ENCODE data around the gene PRKACG. TPM values are rescaled to one million over a fixed set of nuclear protein-coding genes. Genes with fewer than 3 reads are reported as not detected.

PRKACG gene
- total and polyA plus RNA-seq, 5 donors from 2014 or later, result not detected

GRCh38 chr9:69047371-69047770 lies 33.5 kb upstream of the PRKACG start:
- peaks cover 22% of the 10 kb centered on the region for H3K36me3 ChIP-seq (ENCODE audit: control insufficient read depth, insufficient read depth, low read length)
- H3K27me3 Mint-ChIP-seq, result no peaks in the 10 kb centered on the region
- no peaks in the 10 kb centered on the region for H3K27me3 ChIP-seq (ENCODE audit: control insufficient read depth, insufficient read depth, low read length)
- H3K4me1 ChIP-seq (ENCODE audit: control insufficient read depth, insufficient read depth, low read length, poor library complexity, severe bottlenecking), result no peaks in the 10 kb centered on the region
- DNase-seq (no peak), ATAC-seq (ENCODE audit: low read depth in 2 of 2) (no peak)
- H3K4me3 ChIP-seq (ENCODE audit: low read depth, low read length), result no peak overlapping the region
- H3K36me3 Mint-ChIP-seq, result peaks cover 21% of the 10 kb centered on the region
- H3K27ac Mint-ChIP-seq, result no peak overlapping the region
- no peaks in the 10 kb centered on the region for H3K9me3 Mint-ChIP-seq
- no peak overlapping the region for H3K4me3 Mint-ChIP-seq
- peaks cover 3 to 26% (median 7%) of the 10 kb centered on the region in 4 donors for H3K4me1 Mint-ChIP-seq
- no peak overlapping the region for H3K27ac ChIP-seq (ENCODE audit: insufficient read depth, low read length, poor library complexity, severe bottlenecking)
- no peaks in the 10 kb centered on the region for H3K9me3 ChIP-seq (ENCODE audit: control insufficient read depth in 2 of 2, low read length in 2 of 2)

GRCh38 chr9:69046723-69047122 lies 32.8 kb upstream of the PRKACG start:
- ATAC-seq (ENCODE audit: low read depth in 2 of 2), result no peak
- H3K27ac Mint-ChIP-seq, result no peak overlapping the region

GRCh38 chr9:69045821-69046220 lies 31.9 kb upstream of the PRKACG start:
- H3K4me3 Mint-ChIP-seq, result no peak overlapping the region
- H3K27me3 Mint-ChIP-seq, result no peaks in the 10 kb centered on the region
- ATAC-seq (ENCODE audit: low read depth in 2 of 2), result no peak
- no peaks in the 10 kb centered on the region for H3K9me3 Mint-ChIP-seq
- H3K4me1 Mint-ChIP-seq, result peaks cover 6 to 29% (median 12%) of the 10 kb centered on the region in 4 donors
- H3K4me3 ChIP-seq (ENCODE audit: low read depth, low read length), result no peak overlapping the region
- no peaks in the 10 kb centered on the region for H3K9me3 ChIP-seq (ENCODE audit: control insufficient read depth in 2 of 2, low read length in 2 of 2)
- no peak overlapping the region for H3K27ac ChIP-seq (ENCODE audit: insufficient read depth, low read length, poor library complexity, severe bottlenecking)
- peak overlapping the region in 1 of 3 donors; percentile 8 for H3K27ac Mint-ChIP-seq
- DNase-seq, result no peak
- H3K36me3 Mint-ChIP-seq, result peaks cover 22% of the 10 kb centered on the region
- H3K36me3 ChIP-seq (ENCODE audit: control insufficient read depth, insufficient read depth, low read length), result peaks cover 22% of the 10 kb centered on the region
- H3K4me1 ChIP-seq (ENCODE audit: control insufficient read depth, insufficient read depth, low read length, poor library complexity, severe bottlenecking), result no peaks in the 10 kb centered on the region
- no peaks in the 10 kb centered on the region for H3K27me3 ChIP-seq (ENCODE audit: control insufficient read depth, insufficient read depth, low read length)

More at GRCh38 chr9:69046723-69047122, 32.8 kb upstream of the PRKACG start:
- Histone ChIP-seq H3K4me1 (ENCODE audit: control insufficient read depth, insufficient read depth, low read length, poor library complexity, severe bottlenecking) (no peaks in the 10 kb centered on the region), H3K9me3 (ENCODE audit: control insufficient read depth in 2 of 2, low read length in 2 of 2) (no peaks in the 10 kb centered on the region), H3K4me3 (ENCODE audit: low read depth, low read length) (no peak overlapping the region), H3K27ac (ENCODE audit: insufficient read depth, low read length, poor library complexity, severe bottlenecking) (no peak overlapping the region), H3K27me3 (ENCODE audit: control insufficient read depth, insufficient read depth, low read length) (no peaks in the 10 kb centered on the region), H3K36me3 (ENCODE audit: control insufficient read depth, insufficient read depth, low read length) (peaks cover 22% of the 10 kb centered on the region)
- H3K36me3 Mint-ChIP-seq, result peaks cover 22% of the 10 kb centered on the region
- peaks cover 6 to 29% (median 10%) of the 10 kb centered on the region in 4 donors for H3K4me1 Mint-ChIP-seq
- no peak for DNase-seq
- no peaks in the 10 kb centered on the region for H3K27me3 Mint-ChIP-seq
- no peak overlapping the region for H3K4me3 Mint-ChIP-seq
- H3K9me3 Mint-ChIP-seq, result no peaks in the 10 kb centered on the region

- Histone ChIP-seq H3K4me1 (ENCODE audit: control insufficient read depth, insufficient read depth, low read length, poor library complexity, severe bottlenecking) (no peaks in the 10 kb centered on the region), H3K27me3 (ENCODE audit: control insufficient read depth, insufficient read depth, low read length) (no peaks in the 10 kb centered on the region), H3K9me3 (ENCODE audit: control insufficient read depth in 2 of 2, low read length in 2 of 2) (no peaks in the 10 kb centered on the region), H3K4me3 (ENCODE audit: low read depth, low read length) (no peak overlapping the region), H3K36me3 (ENCODE audit: control insufficient read depth, insufficient read depth, low read length) (peaks cover 22% of the 10 kb centered on the region), H3K27ac (ENCODE audit: insufficient read depth, low read length, poor library complexity, severe bottlenecking) (no peak overlapping the region)
- Mint-ChIP-seq H3K36me3 (peaks cover 23% of the 10 kb centered on the region), H3K9me3 (no peaks in the 10 kb centered on the region), H3K27ac (peak overlapping the region in 1 of 3 donors; percentile 83), H3K4me3 (no peak overlapping the region), H3K4me1 (peaks cover 6 to 32% (median 12%) of the 10 kb centered on the region in 4 donors), H3K27me3 (no peaks in the 10 kb centered on the region)
- peak in 1 of 3 donors; percentile 37 for DNase-seq
- no peak for ATAC-seq (ENCODE audit: low read depth in 2 of 2)
Measured at GRCh38 chr9:69044240-69045219, 30.6 kb upstream of the PRKACG start.

GRCh38 chr9:69040646-69041045 lies 26.7 kb upstream of the PRKACG start:
- Mint-ChIP-seq H3K27me3 (no peaks in the 10 kb centered on the region), H3K4me1 (peaks cover 16 to 53% (median 21%) of the 10 kb centered on the region in 4 donors), H3K9me3 (no peaks in the 10 kb centered on the region), H3K27ac (no peak overlapping the region), H3K4me3 (peak overlapping the region in 1 of 4 donors; percentile 48), H3K36me3 (peaks cover 14% of the 10 kb centered on the region)
- ATAC-seq (ENCODE audit: low read depth in 2 of 2), result no peak
- H3K36me3 ChIP-seq (ENCODE audit: control insufficient read depth, insufficient read depth, low read length), result no peaks in the 10 kb centered on the region
- H3K9me3 ChIP-seq (ENCODE audit: control insufficient read depth in 2 of 2, low read length in 2 of 2), result no peaks in the 10 kb centered on the region
- no peak for DNase-seq
- H3K4me3 ChIP-seq (ENCODE audit: low read depth, low read length), result no peak overlapping the region
- peaks cover 10% of the 10 kb centered on the region for H3K4me1 ChIP-seq (ENCODE audit: control insufficient read depth, insufficient read depth, low read length, poor library complexity, severe bottlenecking)
- no peaks in the 10 kb centered on the region for H3K27me3 ChIP-seq (ENCODE audit: control insufficient read depth, insufficient read depth, low read length)
- H3K27ac ChIP-seq (ENCODE audit: insufficient read depth, low read length, poor library complexity, severe bottlenecking), result no peak overlapping the region

GRCh38 chr9:69036799-69037198 lies 22.9 kb upstream of the PRKACG start:
- Histone ChIP-seq H3K27ac (ENCODE audit: insufficient read depth, low read length, poor library complexity, severe bottlenecking) (peak overlapping the region; percentile 51), H3K27me3 (ENCODE audit: control insufficient read depth, insufficient read depth, low read length) (no peaks in the 10 kb centered on the region), H3K4me1 (ENCODE audit: control insufficient read depth, insufficient read depth, low read length, poor library complexity, severe bottlenecking) (peaks cover 14% of the 10 kb centered on the region), H3K9me3 (ENCODE audit: control insufficient read depth in 2 of 2, low read length in 2 of 2) (no peaks in the 10 kb centered on the region), H3K4me3 (ENCODE audit: low read depth, low read length) (peak overlapping the region; percentile 86), H3K36me3 (ENCODE audit: control insufficient read depth, insufficient read depth, low read length) (no peaks in the 10 kb centered on the region)
- DNase-seq (no peak), ATAC-seq (ENCODE audit: low read depth in 2 of 2) (no peak)
- Mint-ChIP-seq H3K27ac (peak overlapping the region; percentile 66 to 96 (median 91)), H3K27me3 (no peaks in the 10 kb centered on the region), H3K4me1 (peaks cover 10 to 31% (median 12%) of the 10 kb centered on the region in 4 donors), H3K36me3 (peaks cover 6% of the 10 kb centered on the region), H3K4me3 (peak overlapping the region; percentile 95 to 97 (median 96)), H3K9me3 (no peaks in the 10 kb centered on the region)

GRCh38 chr9:69036309-69036708 lies 22.4 kb upstream of the PRKACG start:
- no peaks in the 10 kb centered on the region for H3K9me3 ChIP-seq (ENCODE audit: control insufficient read depth in 2 of 2, low read length in 2 of 2)
- no peaks in the 10 kb centered on the region for H3K27me3 ChIP-seq (ENCODE audit: control insufficient read depth, insufficient read depth, low read length)
- H3K36me3 ChIP-seq (ENCODE audit: control insufficient read depth, insufficient read depth, low read length), result no peaks in the 10 kb centered on the region
- DNase-seq (no peak), ATAC-seq (ENCODE audit: low read depth in 2 of 2) (no peak)
- Mint-ChIP-seq H3K9me3 (no peaks in the 10 kb centered on the region), H3K4me3 (peak overlapping the region; percentile 95 to 97 (median 96)), H3K36me3 (peaks cover 6% of the 10 kb centered on the region), H3K27me3 (no peaks in the 10 kb centered on the region), H3K4me1 (peaks cover 10 to 33% (median 12%) of the 10 kb centered on the region in 4 donors), H3K27ac (peak overlapping the region; percentile 91 to 98 (median 96))
- peaks cover 14% of the 10 kb centered on the region for H3K4me1 ChIP-seq (ENCODE audit: control insufficient read depth, insufficient read depth, low read length, poor library complexity, severe bottlenecking)
- peak overlapping the region; percentile 51 for H3K27ac ChIP-seq (ENCODE audit: insufficient read depth, low read length, poor library complexity, severe bottlenecking)
- H3K4me3 ChIP-seq (ENCODE audit: low read depth, low read length), result peak overlapping the region; percentile 86

Measured in CD4-positive, CD25-positive, alpha-beta regulatory T cell (primary cell).